ENCODE results near the gene EEFSEC. TPM values are rescaled to one million over a fixed set of nuclear protein-coding genes. Genes with fewer than 3 reads are reported as not detected.

EEFSEC gene
- total RNA-seq, 1 experiment from 2014 or later, result 13.8 TPM

GRCh38 chr3:128366652-128367051 is 213.4 kb downstream of the EEFSEC start:
- peak; percentile 36 for DNase-seq (ENCODE audit: low read depth)

- DNase-seq (ENCODE audit: low read depth), result no peak
Observed at GRCh38 chr3:128367221-128367620, 213.9 kb downstream of the EEFSEC start.

- no peak for DNase-seq (ENCODE audit: low read depth)
Observed at GRCh38 chr3:128367761-128368160, 214.5 kb downstream of the EEFSEC start.

GRCh38 chr3:128368626-128369025 is 215.3 kb downstream of the EEFSEC start:
- no peak for DNase-seq (ENCODE audit: low read depth)

- no peak for DNase-seq (ENCODE audit: low read depth)
Observed at GRCh38 chr3:128369121-128369703, 215.9 kb downstream of the EEFSEC start.

GRCh38 chr3:128369881-128370642 is 216.8 kb downstream of the EEFSEC start:
- DNase-seq (ENCODE audit: low read depth), result no peak

- no peak for DNase-seq (ENCODE audit: low read depth)
Observed at GRCh38 chr3:128372281-128372680, 219.0 kb downstream of the EEFSEC start.

GRCh38 chr3:128372707-128373533 is 219.6 kb downstream of the EEFSEC start:
- DNase-seq (ENCODE audit: low read depth), result no peak

- DNase-seq (ENCODE audit: low read depth), result no peak
Observed at GRCh38 chr3:128374746-128375445, 221.6 kb downstream of the EEFSEC start.

GRCh38 chr3:128376516-128376915 is 223.2 kb downstream of the EEFSEC start:
- DNase-seq (ENCODE audit: low read depth), result no peak

GRCh38 chr3:128378631-128379347 is 225.5 kb downstream of the EEFSEC start:
- DNase-seq (ENCODE audit: low read depth), result peak; percentile 78

GRCh38 chr3:128379367-128380160 is 226.3 kb downstream of the EEFSEC start:
- DNase-seq (ENCODE audit: low read depth), result no peak

- no peak for DNase-seq (ENCODE audit: low read depth)
Observed at GRCh38 chr3:128380295-128380694, 227.0 kb downstream of the EEFSEC start.

DNA sequence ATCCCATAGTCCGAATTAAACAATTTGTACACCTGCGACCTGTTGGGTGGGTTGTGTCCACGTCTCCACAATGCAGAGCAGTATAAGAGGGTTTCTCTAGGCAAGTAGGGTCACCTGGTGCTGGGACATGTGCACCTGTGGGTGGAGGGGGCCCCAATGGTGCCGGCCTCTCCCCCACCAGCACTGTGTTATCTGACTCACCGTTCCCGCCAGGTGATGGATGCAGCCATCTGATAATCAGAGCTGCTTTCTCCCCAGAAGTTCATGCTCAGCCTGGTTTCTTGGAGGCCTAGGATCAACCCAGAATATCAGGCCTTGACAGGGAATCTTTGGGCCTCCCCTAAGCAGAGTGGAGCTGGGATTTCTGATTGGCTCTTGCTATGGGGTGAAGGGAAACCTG is 227.4 kb downstream of the EEFSEC start:
- DNase-seq (ENCODE audit: low read depth), result no peak

- no peak for DNase-seq (ENCODE audit: low read depth)
Observed at GRCh38 chr3:128381609-128382008, 228.3 kb downstream of the EEFSEC start.

DNA sequence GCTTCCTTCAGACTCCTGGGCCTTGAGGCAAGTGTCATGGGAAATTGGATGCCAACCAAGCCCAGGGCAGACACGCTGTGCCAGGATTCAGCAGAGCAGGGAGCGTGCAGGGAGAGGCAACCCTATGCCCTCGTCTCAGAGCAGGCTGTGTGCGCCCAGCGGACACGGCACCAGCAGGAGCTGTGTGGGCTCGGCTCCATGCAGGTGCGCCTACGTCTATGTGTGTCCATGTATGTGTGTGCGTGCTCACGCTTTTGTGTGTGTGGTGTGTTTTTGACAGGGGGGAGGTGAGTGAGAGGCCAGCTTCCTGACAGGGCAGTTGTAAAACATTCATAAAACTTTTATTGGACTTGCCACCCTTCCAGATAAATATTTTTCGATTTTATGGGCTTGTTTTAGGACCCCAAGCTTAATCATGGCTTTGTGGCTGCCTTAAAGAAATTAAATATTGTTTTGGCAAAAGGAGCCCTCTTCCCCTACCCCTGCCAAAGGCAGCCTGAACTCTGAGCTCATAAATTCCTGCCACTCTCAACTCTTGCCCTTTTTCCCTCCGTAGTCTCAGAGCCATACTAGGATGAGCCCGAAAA is 229.0 kb downstream of the EEFSEC start:
- peak; percentile 69 for DNase-seq (ENCODE audit: low read depth)

GRCh38 chr3:128383316-128384235 is 230.3 kb downstream of the EEFSEC start:
- peak; percentile 88 for DNase-seq (ENCODE audit: low read depth)

- peak; percentile 55 for DNase-seq (ENCODE audit: low read depth)
Observed at GRCh38 chr3:128385080-128385832, 232.0 kb downstream of the EEFSEC start.
